NCI-H146 (cell line): ENCODE results near the gene PSMA3.
"Not testable (repeated sequence)": the region's sequence is repeated elsewhere in the genome, so short reads cannot be mapped to it uniquely, and the experiment has no call there.

ENCODE experiments used
- DNase-seq: peaks from one replicate; lab custom pipeline; 2025; lab: John Stamatoyannopoulos, UW

PSMA3 gene

DNA sequence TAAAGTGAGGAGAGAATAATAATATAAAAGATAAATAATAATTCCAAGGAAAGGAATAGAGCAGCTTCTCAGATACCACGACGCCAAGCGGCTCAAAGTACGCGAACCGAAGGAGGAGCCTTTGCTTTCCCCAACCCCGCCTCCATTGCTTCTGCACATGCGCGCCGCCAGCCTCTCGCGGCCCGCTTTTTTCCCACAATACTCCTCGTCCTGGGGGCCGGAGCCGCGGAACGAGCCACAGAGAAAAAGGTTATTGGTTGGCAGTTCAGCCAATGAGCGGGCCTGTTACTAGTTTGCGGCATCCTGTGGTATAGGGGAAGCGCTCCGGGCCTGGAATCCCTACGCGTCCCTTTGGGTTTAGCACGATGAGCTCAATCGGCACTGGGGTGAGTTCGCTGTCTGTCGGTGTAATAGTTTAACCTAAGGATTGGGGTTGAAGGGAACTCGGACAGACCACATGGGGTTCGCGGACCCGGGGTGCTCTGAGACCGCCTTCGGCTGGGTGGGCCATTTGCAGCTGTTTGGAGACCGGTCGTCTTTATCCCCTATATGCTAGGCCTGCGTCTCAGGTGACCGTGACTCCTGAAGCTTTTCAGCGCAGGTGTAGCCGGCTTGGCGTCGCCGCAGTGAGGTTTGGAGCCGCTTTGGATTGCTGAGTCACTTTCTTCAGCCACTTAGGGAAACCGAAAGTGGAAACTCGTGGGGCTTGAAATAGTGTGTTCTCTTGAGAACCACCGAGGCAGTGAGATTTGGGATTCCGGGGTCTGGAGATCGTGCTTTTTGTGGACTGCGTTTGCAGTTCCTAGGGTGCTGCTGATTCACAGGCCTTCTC, at the start of gene PSMA3:
Gene PSMA3 (plus strand): TSS at position 288 of the 832 bp plus-strand sequence. CDS start 78 bp downstream, at position 366.
- peak; percentile 95 for DNase-seq

DNA sequence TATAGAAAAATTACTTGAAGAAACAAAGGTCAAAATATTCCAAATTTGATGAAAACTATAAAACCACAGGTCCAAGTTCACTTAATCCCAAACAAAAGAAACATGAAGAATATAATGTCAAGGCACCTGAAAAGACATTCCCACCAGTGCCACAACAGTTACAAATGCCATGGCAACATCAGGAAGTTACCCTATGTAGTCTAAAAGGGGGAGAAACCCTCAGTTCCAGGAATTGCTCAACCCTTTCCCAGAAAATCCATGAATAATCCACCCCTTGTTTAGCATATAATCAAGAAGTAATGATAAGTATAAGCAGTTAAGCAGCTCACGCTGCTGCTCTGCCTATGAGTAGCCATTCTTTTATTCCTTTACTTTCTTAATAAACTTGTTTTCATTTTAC, 48.4 kb upstream of the PSMA3 start:
- no peak for DNase-seq

DNA sequence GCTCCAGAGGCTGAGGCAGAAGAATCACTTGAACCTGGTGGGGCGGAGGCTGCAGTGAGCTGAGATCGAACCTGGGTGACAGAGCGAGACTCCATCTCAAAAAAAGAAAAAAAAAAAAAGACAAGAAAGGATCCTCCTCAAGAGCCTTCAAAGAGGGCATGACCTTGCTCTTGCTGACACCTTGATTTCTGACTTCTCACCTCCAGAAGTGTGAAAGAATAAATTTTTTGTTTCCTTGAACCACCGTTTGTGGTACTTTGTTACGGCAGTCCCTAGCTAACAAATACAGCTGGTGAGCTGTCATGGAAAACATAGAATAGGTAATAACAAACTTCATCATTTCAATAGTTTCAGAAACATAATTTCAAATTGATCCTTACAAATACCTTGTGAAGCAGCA, 46.6 kb upstream of the PSMA3 start:
- no peak for DNase-seq

DNA sequence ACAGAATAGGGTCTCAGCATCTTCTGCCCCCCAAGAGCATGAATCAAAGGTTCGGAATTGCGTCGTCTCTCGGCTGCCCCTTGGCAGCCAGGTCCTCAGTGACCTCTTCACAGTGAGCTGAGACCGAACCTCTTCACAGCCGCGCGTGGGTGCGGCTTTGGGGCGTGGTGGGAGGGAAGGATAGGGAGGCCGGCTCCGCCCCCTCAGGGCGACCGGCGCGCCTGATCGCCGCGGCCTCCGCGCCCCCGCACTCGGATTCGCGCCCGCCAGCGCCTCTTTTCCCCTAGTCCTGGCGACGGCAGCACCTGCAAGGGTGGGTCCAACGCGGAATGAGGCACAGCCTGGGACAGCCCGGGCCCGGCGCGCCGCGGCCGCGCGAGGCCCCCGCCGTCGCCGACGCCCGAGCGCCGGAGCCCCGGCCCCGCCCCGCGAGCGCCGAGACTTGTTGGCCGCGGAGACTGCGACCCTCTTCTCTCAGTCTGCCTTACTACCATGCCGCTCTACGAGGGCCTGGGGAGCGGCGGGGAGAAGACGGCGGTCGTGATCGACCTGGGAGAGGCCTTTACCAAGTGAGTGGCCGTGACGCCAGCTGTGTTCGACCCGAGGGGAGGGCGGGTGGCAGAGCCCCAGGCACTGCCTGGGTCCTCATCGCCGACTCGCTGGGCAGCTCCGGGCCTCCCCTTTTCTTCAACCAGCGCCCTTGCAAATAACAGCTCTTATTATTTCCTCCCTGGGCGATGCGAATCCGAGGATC, 44.7 kb upstream of the PSMA3 start, which contains the start of gene ACTR10:
Gene ACTR10 (plus strand): TSS at position 424 of the 754 bp plus-strand sequence. CDS start 69 bp downstream, at position 493.
- peak; percentile 83 for DNase-seq

DNA sequence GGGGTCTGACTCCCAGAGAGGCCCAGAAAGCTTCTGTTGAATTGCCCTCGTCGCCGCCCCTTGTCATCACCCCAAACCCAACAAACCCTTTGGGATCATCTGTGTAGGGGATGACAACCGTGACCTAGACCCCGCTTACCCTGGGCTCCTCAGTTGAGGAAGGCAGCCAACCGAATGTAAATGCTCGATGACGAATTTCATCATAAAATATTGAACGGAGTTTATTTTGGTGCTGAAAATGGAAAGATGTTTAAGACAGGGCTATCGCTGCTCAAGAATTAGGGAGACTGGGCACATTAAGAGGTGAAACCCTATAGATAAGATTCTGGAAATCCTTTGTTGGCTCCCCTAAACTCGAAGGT, 44.2 kb upstream of the PSMA3 start:
- no peak for DNase-seq

DNA sequence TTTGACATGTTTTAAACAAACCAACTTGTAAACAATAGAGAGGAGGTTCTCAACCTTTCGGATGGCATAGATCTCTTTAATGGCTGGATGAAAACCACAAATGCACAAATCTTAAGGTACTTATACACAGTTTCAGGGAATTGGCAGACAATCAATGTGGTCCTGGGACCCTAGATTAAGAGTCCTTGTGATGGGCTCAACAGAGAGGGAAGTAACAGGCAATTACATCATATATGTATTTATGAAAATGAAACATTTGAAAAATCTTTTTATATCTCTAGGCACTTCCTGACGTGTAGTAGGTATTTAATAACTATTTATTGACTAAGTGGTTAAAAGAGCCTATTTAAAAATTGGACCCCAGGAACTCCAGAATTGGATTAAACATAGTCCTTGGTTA, 43.8 kb upstream of the PSMA3 start:
- DNase-seq: no peak

DNA sequence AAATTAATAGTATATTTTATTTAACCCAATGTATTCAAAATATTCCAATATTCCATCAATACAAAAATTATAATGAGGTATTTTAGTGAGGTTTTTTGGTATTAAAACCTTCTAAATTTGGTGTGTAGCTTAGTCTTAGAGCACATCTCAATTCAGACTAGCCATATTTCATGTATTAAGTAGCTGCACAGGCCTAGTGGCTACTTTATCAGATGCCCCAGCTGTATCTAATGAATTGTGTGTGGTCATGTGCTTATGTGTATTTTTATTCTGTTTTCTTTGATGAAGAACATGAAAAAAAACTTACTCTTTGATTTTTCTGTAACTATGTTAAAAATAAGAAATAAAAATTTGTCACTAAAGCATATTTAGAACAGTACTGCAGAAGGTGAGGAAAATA, 31.5 kb upstream of the PSMA3 start:
- DNase-seq: no peak

DNA sequence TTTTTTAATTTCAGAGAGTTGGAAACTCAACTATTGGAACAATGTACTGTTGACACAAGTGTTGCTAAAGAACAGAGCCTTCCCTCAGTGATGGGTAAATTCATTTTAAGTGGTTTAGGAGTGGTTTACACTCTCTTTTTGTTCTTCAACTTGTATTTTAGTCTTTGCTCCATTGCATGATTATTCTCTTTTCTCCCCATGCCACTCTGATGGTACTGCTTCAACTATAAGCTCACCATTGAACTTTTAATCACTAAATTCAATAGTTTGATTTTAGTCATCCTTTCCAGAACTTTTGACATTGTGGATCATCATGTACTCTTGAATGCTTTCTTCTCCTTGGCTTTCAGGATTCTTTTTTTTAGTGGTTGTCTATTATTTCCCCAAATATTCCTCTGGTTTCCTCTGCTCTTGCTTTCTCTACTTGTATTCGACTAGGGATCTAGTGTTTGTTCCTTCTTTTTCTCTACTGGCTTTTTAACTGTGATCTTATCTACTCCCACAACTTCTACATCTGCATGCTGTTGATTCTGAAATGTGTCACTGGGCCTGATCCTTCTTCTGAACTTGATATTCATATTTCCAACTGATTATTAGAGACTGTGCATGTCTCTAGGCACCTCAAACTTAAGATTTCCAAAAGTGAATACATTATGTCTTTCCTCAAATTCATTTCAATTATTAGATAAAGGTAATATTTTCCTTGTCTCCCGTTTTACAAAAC, 29.3 kb upstream of the PSMA3 start:
- no peak for DNase-seq

DNA sequence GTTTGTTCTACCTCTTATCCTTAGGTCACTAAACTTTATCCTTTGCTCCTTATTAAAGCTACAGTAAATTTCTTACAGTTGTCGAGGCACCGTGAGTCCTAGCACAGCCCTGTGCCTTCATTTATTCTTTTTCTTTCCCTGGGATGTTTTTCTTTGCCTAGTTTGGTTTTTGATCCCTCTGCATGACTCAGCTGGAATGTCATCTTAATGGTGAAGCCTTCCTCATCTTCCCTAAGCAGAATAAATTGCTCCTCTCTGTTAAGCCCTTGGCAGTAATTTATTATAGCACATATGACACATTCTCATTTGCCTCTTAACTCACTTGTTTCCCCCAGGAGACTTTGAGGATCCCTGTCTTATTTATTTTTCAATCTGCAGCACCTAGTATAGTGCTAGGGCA, 28.1 kb upstream of the PSMA3 start:
- DNase-seq: no peak

DNA sequence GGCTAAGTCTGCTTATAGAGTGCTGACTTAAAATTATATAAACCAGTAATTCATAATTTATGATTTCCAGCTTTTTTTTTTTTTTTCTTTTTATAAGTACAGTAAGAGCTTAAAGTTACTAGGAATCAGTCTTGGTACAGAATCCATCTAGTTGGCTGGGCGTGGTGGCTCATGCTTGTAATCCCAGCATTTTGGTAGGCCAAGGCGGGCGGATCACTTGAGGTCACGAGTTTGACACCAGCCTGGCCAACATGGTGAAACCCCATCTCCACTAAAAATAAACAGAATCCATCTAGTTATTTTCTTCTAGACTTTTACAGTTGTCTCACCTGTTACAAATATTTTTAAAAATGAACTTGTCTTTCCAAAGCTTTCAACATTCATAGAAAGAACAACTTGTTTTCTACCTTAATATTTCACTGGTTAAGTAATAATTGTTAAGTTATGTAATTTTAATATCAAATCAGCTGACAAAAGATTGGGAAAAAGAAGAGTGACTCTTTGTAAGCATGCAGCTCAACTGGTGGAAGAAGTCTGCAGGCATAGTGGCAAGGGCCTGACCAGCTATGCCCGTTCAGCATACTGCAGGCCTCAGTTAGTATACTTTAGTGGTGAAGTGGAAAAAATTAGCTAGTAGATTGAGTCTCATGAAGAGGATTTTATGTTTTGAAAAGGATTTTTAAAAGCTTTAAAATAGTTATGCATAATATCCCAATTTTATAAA, 17.4 kb upstream of the PSMA3 start:
- DNase-seq: no peak

DNA sequence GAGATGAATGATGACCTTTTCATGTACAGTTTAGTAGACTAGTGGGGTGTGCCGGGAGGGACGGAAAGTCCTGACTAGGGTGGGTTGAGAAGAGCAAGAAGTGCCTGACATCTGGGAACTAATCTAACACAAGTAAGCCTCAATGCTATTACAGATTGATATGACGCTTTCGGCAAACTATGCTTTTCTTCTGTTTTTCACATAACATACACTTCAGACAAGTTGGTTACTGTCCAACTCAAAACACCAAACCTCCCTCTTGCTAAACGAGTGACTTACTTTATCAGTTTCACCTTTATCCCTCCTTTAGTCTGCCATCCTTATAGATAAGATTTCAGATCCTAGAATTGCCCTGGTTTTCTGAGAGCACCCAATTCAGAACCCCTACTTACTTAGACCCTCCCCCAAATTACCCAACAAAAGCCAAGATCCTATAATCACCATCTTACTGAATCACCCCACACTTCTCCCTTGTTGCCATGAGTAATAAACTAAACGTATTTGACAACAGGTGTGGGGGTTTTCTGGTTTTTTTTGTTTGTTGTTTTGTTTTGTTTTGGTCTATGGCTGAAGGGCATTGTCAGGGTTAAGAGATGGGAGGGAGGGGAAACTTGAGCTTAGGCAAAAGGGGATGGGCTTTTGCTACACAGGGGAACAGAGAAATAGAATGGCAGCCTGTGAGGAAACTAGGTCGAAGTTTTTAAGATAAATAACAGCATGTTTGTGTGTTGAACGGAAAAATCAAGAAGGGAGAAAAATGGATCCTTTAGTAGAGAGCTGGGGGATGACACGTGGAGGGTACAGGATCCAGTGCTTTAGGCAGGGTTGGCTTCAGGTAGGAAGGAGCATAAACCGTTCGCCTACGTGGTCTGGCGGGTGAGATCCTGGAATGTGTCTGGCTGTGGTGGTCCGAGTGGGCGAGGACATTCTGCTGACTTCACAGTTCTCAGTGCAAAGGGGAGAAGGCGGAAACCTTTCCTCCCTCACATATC, 6.1 kb upstream of the PSMA3 start:
- DNase-seq: no peak

DNA sequence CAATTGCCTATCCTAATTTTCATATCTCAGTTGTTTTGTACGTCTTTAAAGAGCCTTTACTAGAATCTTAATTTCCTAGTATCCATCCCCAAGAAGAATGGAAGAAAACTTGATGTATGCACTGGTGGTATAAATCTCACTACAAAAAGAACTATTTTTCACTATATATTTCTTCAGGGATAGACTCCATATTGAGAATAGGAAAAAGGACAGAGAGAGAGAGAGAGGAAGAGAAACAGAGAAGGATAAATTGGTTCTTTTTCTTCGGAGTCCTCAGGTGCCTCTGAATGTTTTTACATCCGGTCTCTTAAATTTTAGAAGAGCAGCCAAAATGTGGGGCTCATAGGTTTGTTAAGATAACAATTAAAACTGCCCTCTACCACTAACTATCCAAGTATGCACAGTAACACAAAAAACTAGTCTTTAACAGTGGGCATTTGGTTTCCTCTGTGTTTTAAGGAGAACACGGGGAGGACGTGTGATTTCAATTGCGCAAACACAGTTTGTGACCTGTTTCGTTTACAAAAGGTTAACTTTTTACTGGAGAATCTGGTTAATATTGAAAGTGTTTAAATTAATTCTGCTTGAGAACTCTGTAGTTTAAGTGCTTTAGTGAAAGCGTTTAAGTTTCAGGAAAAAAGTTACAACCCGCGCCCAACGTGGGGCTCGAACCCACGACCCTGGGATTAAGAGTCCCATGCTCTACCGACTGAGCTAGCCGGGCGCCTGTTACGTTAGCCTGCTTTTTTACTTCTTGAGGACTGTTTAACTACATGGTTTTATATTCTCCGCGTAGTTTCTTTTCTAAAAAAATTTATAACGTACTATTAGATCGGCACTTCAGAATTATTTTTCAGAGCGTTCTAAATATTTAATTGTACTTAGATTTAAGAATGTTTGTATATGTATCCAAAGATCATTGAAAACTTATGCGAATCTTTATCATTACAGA, 5.1 kb upstream of the PSMA3 start:
- DNase-seq: peak; percentile 58

DNA sequence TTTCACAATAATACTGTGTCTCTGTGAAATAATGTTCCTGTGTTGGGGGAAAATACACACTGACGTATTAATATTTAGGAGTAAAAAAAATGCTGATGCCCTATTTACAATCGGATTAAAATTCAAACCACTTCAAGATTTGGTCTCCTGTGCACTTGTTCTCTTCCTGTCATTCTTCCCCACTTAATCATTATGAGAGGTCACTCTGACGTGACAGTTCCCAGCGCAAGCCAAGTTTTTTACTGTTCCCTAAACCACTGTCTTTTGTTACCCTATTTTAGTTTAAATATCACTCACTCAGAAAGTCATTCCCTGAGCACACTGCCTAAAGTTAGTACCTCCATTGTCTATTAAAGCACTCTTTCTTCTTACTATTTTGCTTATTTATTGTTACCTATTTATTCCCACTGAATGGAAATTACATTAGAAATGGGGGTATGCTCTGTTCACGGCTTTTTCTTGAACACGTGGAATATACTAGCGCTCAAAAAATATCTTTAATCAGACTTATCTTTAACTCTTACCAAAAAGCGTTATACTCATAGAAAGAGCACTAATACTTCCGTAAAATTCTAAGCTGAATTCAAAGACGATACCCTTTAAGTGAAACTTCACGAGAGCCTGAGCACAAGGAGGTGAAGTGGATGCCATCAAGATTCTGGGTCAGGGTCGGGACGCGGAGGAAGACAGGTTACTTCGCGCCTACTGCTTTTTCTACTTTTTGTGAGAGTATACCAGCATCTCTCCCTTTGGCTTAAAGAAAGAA, 670 bp upstream of the PSMA3 start:
- DNase-seq: no peak

DNA sequence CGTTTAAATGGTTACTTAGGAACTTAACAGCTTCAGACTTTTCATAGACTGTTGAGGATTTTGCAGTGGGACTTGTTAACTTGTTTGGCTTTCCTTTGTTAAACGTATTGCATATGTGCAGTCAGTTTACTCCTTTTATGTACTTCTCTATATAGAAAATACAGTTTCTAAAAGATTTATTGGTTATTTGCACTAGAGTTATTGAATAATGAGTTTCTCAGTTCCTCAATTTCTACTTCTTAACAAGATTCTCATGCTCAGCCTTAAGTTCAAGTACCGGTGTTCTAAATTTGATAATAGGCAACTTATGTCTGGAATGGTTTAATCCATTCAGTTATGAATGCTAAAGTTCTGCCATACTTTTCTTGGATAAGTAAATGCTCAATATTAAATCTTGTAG, 919 bp downstream of the PSMA3 start:
- DNase-seq: no peak

DNA sequence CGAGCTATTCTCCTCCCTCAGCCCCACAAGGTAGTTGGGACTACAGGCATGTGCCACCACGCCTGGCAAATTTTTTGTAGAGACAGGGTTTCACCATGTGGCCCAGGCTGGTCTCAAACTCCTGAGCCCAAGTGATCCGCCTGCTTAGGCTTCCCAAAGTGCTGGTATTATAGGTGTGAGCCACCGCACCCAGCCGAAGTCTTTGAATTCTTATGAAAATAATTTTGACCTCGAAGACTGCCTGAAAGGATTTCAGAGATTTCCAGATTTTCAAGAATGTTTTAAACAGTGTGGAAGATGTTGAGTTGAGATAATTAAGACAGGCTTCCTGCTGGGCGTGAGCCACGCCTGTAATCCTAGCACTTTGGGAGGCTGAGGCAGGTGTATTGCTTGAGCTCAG, 5.0 kb downstream of the PSMA3 start:
- no peak for DNase-seq

DNA sequence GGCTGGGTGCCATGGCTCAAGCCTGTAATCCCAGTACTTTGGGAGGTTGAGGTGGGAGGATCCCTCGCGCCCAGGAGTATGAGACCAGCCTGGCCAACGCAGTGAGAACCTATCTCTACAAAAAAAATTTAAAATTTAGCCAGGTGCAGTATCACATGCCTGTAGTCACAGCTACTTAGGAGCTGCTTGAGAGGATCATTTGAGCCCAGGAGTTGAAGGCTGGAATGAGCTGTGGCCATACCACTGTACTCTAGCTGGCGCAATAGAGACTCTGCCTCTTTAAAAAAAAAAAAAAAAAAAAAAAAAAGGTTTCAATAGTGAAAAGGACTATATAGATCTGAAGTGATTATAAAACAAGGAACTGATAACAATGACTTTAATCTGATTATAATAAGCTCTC, 13.5 kb downstream of the PSMA3 start:
- no peak for DNase-seq

DNA sequence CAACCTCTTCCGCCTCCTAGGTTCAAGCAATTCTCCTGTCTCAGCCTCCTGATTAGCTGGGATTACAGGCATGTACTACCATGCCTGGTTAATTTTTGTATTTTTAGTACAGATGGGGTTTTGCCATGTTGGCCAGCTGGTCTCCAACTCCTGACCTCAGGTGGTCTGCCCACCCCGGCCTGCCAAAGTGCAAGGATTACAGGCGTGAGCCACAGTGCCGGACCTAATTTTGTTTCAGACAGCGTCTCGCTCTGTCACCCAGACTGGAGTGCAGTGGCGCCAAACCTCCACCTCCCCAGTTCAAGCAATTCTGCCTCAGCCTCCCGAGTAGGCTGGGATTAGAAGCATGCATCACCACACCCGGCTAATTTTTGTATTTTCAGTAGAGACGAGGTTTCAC, 17.4 kb downstream of the PSMA3 start:
- DNase-seq: not testable (repeated sequence)

DNA sequence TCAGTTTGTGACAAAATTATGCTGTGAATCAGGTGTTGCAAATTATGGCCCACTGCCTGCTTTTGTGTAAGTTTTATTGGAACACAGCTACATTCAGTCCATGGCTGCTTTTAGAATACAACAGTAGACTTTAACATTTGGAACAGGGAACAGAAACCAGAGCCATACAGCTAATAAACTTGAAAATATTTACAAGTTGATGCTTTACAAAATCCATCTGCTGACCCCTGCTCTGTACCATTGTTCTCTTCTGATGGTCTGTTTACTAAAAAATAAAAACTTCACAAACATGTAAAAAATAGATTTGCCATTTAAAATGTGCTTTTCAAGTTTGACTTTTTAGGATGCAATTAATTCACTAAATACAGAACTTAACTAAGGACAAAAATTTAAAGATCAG, 20.8 kb downstream of the PSMA3 start:
- no peak for DNase-seq

DNA sequence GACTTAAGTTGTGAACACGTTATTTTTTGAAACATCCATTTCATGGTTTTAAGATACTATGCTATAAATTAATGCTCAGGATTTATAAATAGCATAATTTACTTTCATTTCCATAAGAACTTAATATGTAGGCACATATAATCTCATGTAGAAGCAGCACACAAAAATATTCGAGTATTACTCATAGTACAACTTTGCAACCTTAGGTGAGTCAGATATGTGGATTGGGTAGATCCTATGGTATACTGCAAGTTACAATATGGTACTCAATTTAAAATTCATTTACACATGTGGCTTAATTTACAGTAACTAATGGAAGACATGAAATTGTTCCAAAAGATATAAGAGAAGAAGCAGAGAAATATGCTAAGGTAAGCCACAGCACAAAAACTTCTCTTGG, 26.0 kb downstream of the PSMA3 start:
- DNase-seq: no peak
